OCI-LY7 (cell line): ENCODE measurements around the gene GDPD4. TPM values are rescaled to one million over a fixed set of nuclear protein-coding genes. Genes with fewer than 3 reads are reported as not detected.

Experiments
- BruUV-seq: library from RNA; stranded (reverse); fragments of 400-500 nt; replicated peaks from 2 replicates; lab custom pipeline; 2021; lab: Mats Ljungman, UMichigan
- CTCF ChIA-PET: fragments of 300-600 bp; sonication (Branson Sonifier 250); formaldehyde crosslinking; loops from one replicate; lab custom pipeline; 2022; ENCODE audit warnings: antibody characterized with exemption; ENCODE audit not compliant: unreplicated experiment; lab: Charles Lee
- POLR2A ChIA-PET: fragments of 300-600 bp; sonication (Branson Sonifier 250); formaldehyde crosslinking; loops from one replicate; lab custom pipeline; 2022; ENCODE audit warnings: antibody characterized with exemption; lab: Charles Lee
- DNase-seq: peaks from one replicate; pipeline ENCODE4 v3.0.0-alpha.2; 2015; ENCODE audit warnings: low spot score
- H2AFZ ChIP-seq: fragments of 200-600 bp; sonication (generic), shearing (Covaris generic); 2 replicates; pipeline ENCODE4 v1.6.1; 2014; ENCODE audit warnings: mild to moderate bottlenecking, antibody characterized with exemption, low read length, moderate library complexity
- H3K27ac ChIP-seq: fragments of 200-600 bp; sonication (generic); 2 replicates; pipeline ENCODE4 v1.5.1; 2014; ENCODE audit warnings: mixed run types, low read depth, mild to moderate bottlenecking, moderate library complexity, low read length, inconsistent platforms; ENCODE audit not compliant: poor library complexity, severe bottlenecking
- H3K36me3 ChIP-seq: fragments of 200-600 bp; sonication (generic); 2 replicates; pipeline ENCODE4 v1.6.1; 2014; ENCODE audit warnings: mild to moderate bottlenecking, antibody characterized with exemption, low read length, moderate library complexity, mixed read lengths; ENCODE audit not compliant: insufficient read depth
- H3K4me1 ChIP-seq: fragments of 200-600 bp; sonication (generic); 2 replicates; pipeline ENCODE4 v1.5.1; 2014; ENCODE audit warnings: mild to moderate bottlenecking, low read length; ENCODE audit not compliant: insufficient read depth, poor library complexity, severe bottlenecking
- H3K4me2 ChIP-seq: fragments of 200-600 bp; sonication (generic); 2 replicates; pipeline ENCODE4 v1.6.1; 2014; ENCODE audit warnings: mild to moderate bottlenecking, low read length
- H3K4me3 ChIP-seq: fragments of 200-600 bp; sonication (generic); 2 replicates; pipeline ENCODE4 v1.5.1; 2014; ENCODE audit warnings: mild to moderate bottlenecking, low read depth, low read length; ENCODE audit not compliant: poor library complexity, severe bottlenecking
- H3K79me2 ChIP-seq: fragments of 200-600 bp; sonication (generic); 2 replicates; pipeline ENCODE4 v1.6.1; 2016; ENCODE audit warnings: low read depth, mild to moderate bottlenecking, low read length, moderate library complexity, mixed read lengths; ENCODE audit not compliant: insufficient read depth
- H3K9me2 ChIP-seq: fragments of 200-600 bp; sonication (generic); 2 replicates; pipeline ENCODE4 v1.6.1; 2016; ENCODE audit warnings: mild to moderate bottlenecking, low read length, mixed read lengths; ENCODE audit not compliant: insufficient read depth
- H3K9me3 ChIP-seq: fragments of 200-600 bp; sonication (generic); 2 replicates; pipeline ENCODE4 v1.6.1; 2014; ENCODE audit warnings: mild to moderate bottlenecking, mixed run types, low read length, mixed read lengths
- H4K20me1 ChIP-seq: fragments of 200-600 bp; sonication (generic); 2 replicates; pipeline ENCODE4 v1.6.1; 2014; ENCODE audit warnings: mild to moderate bottlenecking, antibody characterized with exemption, low read length, moderate library complexity, mixed read lengths; ENCODE audit not compliant: insufficient read depth
- CTCF ChIP-seq: fragments of 200-600 bp; sonication (generic); conservative IDR thresholded peaks from 2 replicates; pipeline ENCODE4 v1.5.1; 2014; ENCODE audit warnings: mild to moderate bottlenecking, antibody characterized with exemption, low read length, moderate library complexity, mixed read lengths
- EZH2phosphoT487 ChIP-seq: fragments of 200-600 bp; sonication (generic); IDR thresholded peaks from 2 replicates; pipeline ENCODE4 v1.6.1; 2018; ENCODE audit warnings: low read depth, borderline replicate concordance, mild to moderate bottlenecking, mixed run types, antibody characterized with exemption, low read length, moderate library complexity, mixed read lengths
- intact Hi-C: fragments of 100-400 bp; cut with micrococcal nuclease; formaldehyde crosslinking; loops from one replicate; pipeline ENCODE4 v1.10.0; 2022; ENCODE audit not compliant: unreplicated experiment
- total RNA-seq, 2 experiments: library from RNA; depleted of rRNA in 1 of 2; stranded (reverse); fragments of >200 nt in 1 of 2; shearing (Covaris generic) in 1 of 2; gene quantifications; 2 replicates each; pipeline ENCODE4 v1.2.3, GENCODE V29; 2014 to 2022

The GDPD4 gene
- total RNA-seq, 2 experiments from 2014 or later: not detected

GRCh38 chr11:77230878-77231605 lies 70.4 kb downstream of the GDPD4 start:
- no peak overlapping the region for H3K4me3 ChIP-seq
- no peaks in the 10 kb centered on the region for H3K9me2 ChIP-seq
- ChIA-PET POLR2A (no interaction called here), CTCF (no interaction called here)
- no peak overlapping the region for H3K27ac ChIP-seq
- no peaks in the 10 kb centered on the region for H4K20me1 ChIP-seq
- H3K79me2 ChIP-seq: no peaks in the 10 kb centered on the region
- intact Hi-C loops: no loop called here
- no peak for TF ChIP-seq CTCF
- no peak for TF ChIP-seq EZH2phosphoT487
- no TSS peak for BruUV-seq
- no peak overlapping the region for H2AFZ ChIP-seq
- no peaks in the 10 kb centered on the region for H3K4me1 ChIP-seq
- no peak overlapping the region for H3K4me2 ChIP-seq
- H3K36me3 ChIP-seq: no peaks in the 10 kb centered on the region
- no peak for DNase-seq
- H3K9me3 ChIP-seq: no peaks in the 10 kb centered on the region

DNA sequence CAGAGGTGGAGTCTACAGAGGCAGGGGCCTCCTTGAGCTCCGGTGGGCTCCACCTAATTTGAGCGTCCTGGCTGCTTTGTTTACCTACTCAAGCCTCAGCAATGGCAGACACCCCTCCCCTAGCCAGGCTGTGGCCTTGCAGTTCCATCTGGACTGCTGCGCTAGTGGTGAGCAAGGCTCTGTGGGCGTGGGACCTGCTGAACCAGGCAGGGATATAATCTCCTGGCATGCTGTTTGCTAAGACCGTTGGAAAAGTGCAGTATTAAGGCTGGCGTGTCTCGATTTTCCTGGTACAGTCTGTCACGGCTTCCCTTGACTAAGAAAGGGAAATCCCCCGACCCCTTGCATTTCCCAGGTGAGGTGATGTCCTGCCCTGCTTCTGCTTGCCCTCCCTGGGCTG lies 77.7 kb downstream of the GDPD4 start:
- H3K36me3 ChIP-seq: no peaks in the 10 kb centered on the region
- H2AFZ ChIP-seq: no peak overlapping the region
- no peak overlapping the region for H3K4me2 ChIP-seq
- no peaks in the 10 kb centered on the region for H3K9me2 ChIP-seq
- CTCF ChIA-PET: no interaction called here
- H3K9me3 ChIP-seq: no peaks in the 10 kb centered on the region
- BruUV-seq: no TSS peak
- no peaks in the 10 kb centered on the region for H4K20me1 ChIP-seq
- intact Hi-C loops: no loop called here
- POLR2A ChIA-PET: no interaction called here
- no peak overlapping the region for H3K4me3 ChIP-seq
- H3K4me1 ChIP-seq: no peaks in the 10 kb centered on the region
- H3K27ac ChIP-seq: no peak overlapping the region
- H3K79me2 ChIP-seq: no peaks in the 10 kb centered on the region
- DNase-seq: no peak
- TF ChIP-seq CTCF (no peak), EZH2phosphoT487 (no peak)

DNA sequence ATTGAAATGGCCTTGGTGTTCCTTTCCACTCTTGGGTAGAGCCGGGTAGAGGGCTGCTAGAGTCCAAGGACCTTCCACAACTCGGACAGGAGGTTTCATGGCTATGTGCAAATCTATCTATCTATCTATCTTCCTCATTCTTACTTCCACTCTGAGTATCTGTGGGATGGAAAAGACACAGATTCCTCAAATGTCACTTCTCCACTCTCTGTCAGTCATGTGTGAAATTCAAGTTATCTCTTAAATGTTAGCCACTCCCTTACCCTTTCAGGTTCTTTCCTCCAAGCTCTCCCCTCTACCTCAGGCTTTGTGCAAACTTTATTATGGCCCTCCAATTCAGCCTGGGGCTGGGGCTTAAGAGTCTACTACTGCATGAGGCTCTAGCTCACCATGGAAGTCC lies 84.3 kb downstream of the GDPD4 start:
- no peaks in the 10 kb centered on the region for H3K9me2 ChIP-seq
- no peak overlapping the region for H3K4me3 ChIP-seq
- no peak overlapping the region for H2AFZ ChIP-seq
- H3K9me3 ChIP-seq: no peaks in the 10 kb centered on the region
- ChIA-PET CTCF (no interaction called here), POLR2A (no interaction called here)
- H4K20me1 ChIP-seq: no peaks in the 10 kb centered on the region
- H3K4me2 ChIP-seq: no peak overlapping the region
- TF ChIP-seq CTCF (no peak), EZH2phosphoT487 (no peak)
- no peak overlapping the region for H3K27ac ChIP-seq
- no peaks in the 10 kb centered on the region for H3K36me3 ChIP-seq
- BruUV-seq: no TSS peak
- H3K79me2 ChIP-seq: no peaks in the 10 kb centered on the region
- no peaks in the 10 kb centered on the region for H3K4me1 ChIP-seq
- intact Hi-C loops: no loop called here
- DNase-seq: no peak
